DOHH2 (cell line): ENCODE results near the gene SESN1.

ENCODE experiments used
- H3F3A ChIP-seq: fragments of 200-600 bp; sonication (generic), shearing (Covaris generic); 2 replicates; pipeline ENCODE4 v1.6.0; 2016; ENCODE audit warnings: antibody characterized with exemption, mild to moderate bottlenecking; ENCODE audit not compliant: control insufficient read depth, insufficient read depth
- H3K27ac ChIP-seq: fragments of 200-600 bp; sonication (generic); 2 replicates; pipeline ENCODE4 v1.5.1; 2014; ENCODE audit warnings: low read depth, mild to moderate bottlenecking, low read length, moderate library complexity
- H3K27me3 ChIP-seq: fragments of 200-600 bp; sonication (generic); 2 replicates; pipeline ENCODE4 v1.6.1; 2014; ENCODE audit warnings: mild to moderate bottlenecking, low read length, mixed read lengths; ENCODE audit not compliant: control insufficient read depth
- H3K36me3 ChIP-seq: fragments of 200-600 bp; sonication (generic); 2 replicates; pipeline ENCODE4 v1.6.1; 2014; ENCODE audit warnings: mild to moderate bottlenecking, low read length, moderate library complexity, mixed read lengths; ENCODE audit not compliant: control insufficient read depth
- H3K4me1 ChIP-seq: fragments of 200-600 bp; sonication (generic); 2 replicates; pipeline ENCODE4 v1.6.1; 2014; ENCODE audit warnings: mild to moderate bottlenecking, low read length, mixed read lengths; ENCODE audit not compliant: control insufficient read depth
- H3K4me2 ChIP-seq: fragments of 200-600 bp; sonication (generic); 2 replicates; pipeline ENCODE4 v1.6.0; 2014; ENCODE audit warnings: mild to moderate bottlenecking, low read length, moderate library complexity
- H3K4me3 ChIP-seq: fragments of 200-600 bp; sonication (generic); 2 replicates; pipeline ENCODE4 v1.5.1; 2014; ENCODE audit warnings: mild to moderate bottlenecking, low read length, mixed read lengths
- H3K79me2 ChIP-seq: fragments of 200-600 bp; sonication (generic); 2 replicates; pipeline ENCODE4 v1.6.1; 2014; ENCODE audit warnings: mild to moderate bottlenecking, low read length, mixed read lengths; ENCODE audit not compliant: control insufficient read depth
- H3K9me2 ChIP-seq: fragments of 200-600 bp; sonication (generic); replicated peaks from 2 replicates; pipeline ENCODE4 v1.6.1; 2014; ENCODE audit warnings: mild to moderate bottlenecking, low read length, mixed read lengths; ENCODE audit not compliant: control insufficient read depth
- H3K9me3 ChIP-seq: fragments of 200-600 bp; sonication (generic); 2 replicates; pipeline ENCODE4 v1.6.1; 2014; ENCODE audit warnings: antibody characterized with exemption, low read length, mixed read lengths; ENCODE audit not compliant: control insufficient read depth, insufficient read depth
- H4K20me1 ChIP-seq: fragments of 200-600 bp; sonication (generic); 2 replicates; pipeline ENCODE4 v1.6.0; 2014; ENCODE audit warnings: low read depth, mild to moderate bottlenecking, antibody characterized with exemption, low read length, moderate library complexity; ENCODE audit not compliant: control insufficient read depth, insufficient read depth
- EZH2phosphoT487 ChIP-seq: fragments of 200-600 bp; sonication (generic); IDR thresholded peaks from 2 replicates; pipeline ENCODE4 v1.6.1; 2017; ENCODE audit warnings: borderline replicate concordance, mild to moderate bottlenecking, antibody characterized with exemption, low read length, moderate library complexity, mixed read lengths
- TF ChIP-seq, protein P1 (sequence below): fragments of 200-600 bp; sonication (generic); IDR thresholded peaks from one replicate; pipeline ENCODE4 v1.5.1; 2014; ENCODE audit warnings: antibody characterized with exemption, mild to moderate bottlenecking, low read depth, low read length; ENCODE audit not compliant: poor library complexity, severe bottlenecking

SESN1 gene

DNA sequence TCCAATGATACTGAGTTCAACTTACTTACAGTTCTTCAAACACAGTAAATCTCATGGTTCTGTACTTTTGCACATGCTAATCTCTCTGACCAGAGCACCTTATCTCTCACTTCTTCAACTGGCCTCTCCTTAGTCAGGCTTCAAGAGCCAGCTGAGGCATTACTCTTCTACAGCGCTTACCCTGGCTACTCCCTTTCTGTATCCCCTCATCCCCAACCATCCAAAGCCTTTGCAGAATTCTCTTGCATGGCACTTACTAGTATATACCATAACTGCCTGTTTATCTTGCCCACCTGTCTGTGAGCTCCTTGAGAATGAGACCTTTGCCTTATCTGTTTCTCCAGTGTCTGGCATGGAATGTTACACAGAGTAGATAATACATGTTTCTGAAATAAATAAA lies 49.2 kb downstream of the SESN1 start:
- Histone ChIP-seq H3K4me1 (peaks cover under 1% of the 10 kb centered on the region; the same call in 1 of the 2 replicates), H3K9me3 (no peaks in the 10 kb centered on the region), H4K20me1 (no peaks in the 10 kb centered on the region), H3K27ac (no peak overlapping the region), H3K27me3 (0 out of 2 replicates have a peak, but pooled peaks cover 2% of the 10 kb centered on the region), H3K36me3 (no peaks in the 10 kb centered on the region), H3F3A (no peaks in the 10 kb centered on the region), H3K4me2 (no peak overlapping the region), H3K79me2 (no peaks in the 10 kb centered on the region), H3K4me3 (no peak overlapping the region), H3K9me2 (no peaks in the 10 kb centered on the region)
- TF ChIP-seq, protein P1, sequence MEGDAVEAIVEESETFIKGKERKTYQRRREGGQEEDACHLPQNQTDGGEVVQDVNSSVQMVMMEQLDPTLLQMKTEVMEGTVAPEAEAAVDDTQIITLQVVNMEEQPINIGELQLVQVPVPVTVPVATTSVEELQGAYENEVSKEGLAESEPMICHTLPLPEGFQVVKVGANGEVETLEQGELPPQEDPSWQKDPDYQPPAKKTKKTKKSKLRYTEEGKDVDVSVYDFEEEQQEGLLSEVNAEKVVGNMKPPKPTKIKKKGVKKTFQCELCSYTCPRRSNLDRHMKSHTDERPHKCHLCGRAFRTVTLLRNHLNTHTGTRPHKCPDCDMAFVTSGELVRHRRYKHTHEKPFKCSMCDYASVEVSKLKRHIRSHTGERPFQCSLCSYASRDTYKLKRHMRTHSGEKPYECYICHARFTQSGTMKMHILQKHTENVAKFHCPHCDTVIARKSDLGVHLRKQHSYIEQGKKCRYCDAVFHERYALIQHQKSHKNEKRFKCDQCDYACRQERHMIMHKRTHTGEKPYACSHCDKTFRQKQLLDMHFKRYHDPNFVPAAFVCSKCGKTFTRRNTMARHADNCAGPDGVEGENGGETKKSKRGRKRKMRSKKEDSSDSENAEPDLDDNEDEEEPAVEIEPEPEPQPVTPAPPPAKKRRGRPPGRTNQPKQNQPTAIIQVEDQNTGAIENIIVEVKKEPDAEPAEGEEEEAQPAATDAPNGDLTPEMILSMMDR, result no peak
- TF ChIP-seq EZH2phosphoT487, result no peak

GRCh38 chr6:109039795-109040194 lies 54.9 kb downstream of the SESN1 start:
- Histone ChIP-seq H3K4me2 (no peak overlapping the region), H3K9me2 (no peaks in the 10 kb centered on the region), H3K4me1 (no peaks in the 10 kb centered on the region), H3K27ac (no peak overlapping the region), H3K9me3 (no peaks in the 10 kb centered on the region), H3F3A (no peaks in the 10 kb centered on the region), H3K36me3 (no peaks in the 10 kb centered on the region), H3K79me2 (no peaks in the 10 kb centered on the region), H3K27me3 (0 out of 2 replicates have a peak, but pooled peaks cover 2% of the 10 kb centered on the region), H4K20me1 (no peaks in the 10 kb centered on the region), H3K4me3 (no peak overlapping the region)
- TF ChIP-seq, protein P1, result no peak
- no peak for TF ChIP-seq EZH2phosphoT487

- Histone ChIP-seq H3F3A (no peaks in the 10 kb centered on the region), H3K4me2 (no peak overlapping the region)
Observed at GRCh38 chr6:109038837-109039398, 55.7 kb downstream of the SESN1 start.

More at GRCh38 chr6:109038837-109039398, 55.7 kb downstream of the SESN1 start:
- Histone ChIP-seq H3K4me3 (no peak overlapping the region), H3K27me3 (0 out of 2 replicates have a peak, but pooled peaks cover 2% of the 10 kb centered on the region), H3K79me2 (no peaks in the 10 kb centered on the region), H3K9me3 (no peaks in the 10 kb centered on the region), H3K27ac (no peak overlapping the region), H4K20me1 (no peaks in the 10 kb centered on the region), H3K36me3 (no peaks in the 10 kb centered on the region), H3K4me1 (no peaks in the 10 kb centered on the region), H3K9me2 (no peaks in the 10 kb centered on the region)
- TF ChIP-seq, protein P1, result no peak
- no peak for TF ChIP-seq EZH2phosphoT487
